WI38 (cell line): ENCODE measurements around the gene CKM.

Experiments used
- H3K4me3 ChIP-seq: 2 replicates; pipeline ENCODE4 v1.5.1; 2011; ENCODE audit warnings: low read depth, mild to moderate bottlenecking, control low read depth, low read length
- TF ChIP-seq, protein P1 (sequence below): IDR thresholded peaks from 2 replicates; pipeline ENCODE4 v1.5.1; 2012; ENCODE audit warnings: low read depth, mild to moderate bottlenecking, control low read depth, low read length

Gene CKM

DNA sequence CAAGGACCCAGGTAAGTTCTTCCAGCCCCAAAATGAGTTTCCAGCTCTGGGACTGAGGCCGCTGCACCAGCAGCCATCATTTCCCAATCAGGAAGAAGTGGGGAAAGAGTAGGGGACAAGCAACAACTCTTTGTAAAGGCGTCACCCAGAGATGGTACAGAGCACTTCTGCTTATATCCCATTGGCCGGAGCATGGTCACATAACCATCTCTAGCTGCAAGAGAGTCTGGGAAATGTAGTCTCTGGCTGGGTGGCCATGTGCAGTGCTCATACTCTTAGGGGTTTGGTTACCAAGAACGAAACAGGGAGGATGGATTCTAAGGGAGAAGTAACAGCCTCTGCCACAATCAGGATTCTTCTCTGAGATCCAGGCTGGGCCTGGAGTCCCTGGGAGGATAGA, 26.3 kb downstream of the CKM start:
- no peak overlapping the region for H3K4me3 ChIP-seq
- TF ChIP-seq, protein P1, sequence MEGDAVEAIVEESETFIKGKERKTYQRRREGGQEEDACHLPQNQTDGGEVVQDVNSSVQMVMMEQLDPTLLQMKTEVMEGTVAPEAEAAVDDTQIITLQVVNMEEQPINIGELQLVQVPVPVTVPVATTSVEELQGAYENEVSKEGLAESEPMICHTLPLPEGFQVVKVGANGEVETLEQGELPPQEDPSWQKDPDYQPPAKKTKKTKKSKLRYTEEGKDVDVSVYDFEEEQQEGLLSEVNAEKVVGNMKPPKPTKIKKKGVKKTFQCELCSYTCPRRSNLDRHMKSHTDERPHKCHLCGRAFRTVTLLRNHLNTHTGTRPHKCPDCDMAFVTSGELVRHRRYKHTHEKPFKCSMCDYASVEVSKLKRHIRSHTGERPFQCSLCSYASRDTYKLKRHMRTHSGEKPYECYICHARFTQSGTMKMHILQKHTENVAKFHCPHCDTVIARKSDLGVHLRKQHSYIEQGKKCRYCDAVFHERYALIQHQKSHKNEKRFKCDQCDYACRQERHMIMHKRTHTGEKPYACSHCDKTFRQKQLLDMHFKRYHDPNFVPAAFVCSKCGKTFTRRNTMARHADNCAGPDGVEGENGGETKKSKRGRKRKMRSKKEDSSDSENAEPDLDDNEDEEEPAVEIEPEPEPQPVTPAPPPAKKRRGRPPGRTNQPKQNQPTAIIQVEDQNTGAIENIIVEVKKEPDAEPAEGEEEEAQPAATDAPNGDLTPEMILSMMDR = no peak

DNA sequence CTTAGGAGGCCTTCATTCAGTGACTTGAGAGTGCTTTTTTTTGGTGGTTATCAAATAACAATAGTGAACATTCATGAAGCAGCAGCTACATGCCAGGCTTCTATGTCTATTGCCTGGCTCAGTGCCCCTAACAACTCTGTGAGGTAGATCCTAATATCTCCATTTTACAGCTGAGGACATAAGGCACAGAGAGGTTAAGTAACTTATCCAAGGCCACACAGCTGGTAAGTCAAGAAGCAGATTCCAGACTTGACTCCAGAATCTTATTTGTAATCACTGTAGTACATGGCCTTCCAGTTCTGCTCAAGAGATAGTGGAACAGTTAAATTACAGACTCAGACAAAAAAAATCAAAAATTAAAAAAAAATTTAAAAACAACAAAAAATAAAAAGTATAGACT, 26.8 kb downstream of the CKM start:
- H3K4me3 ChIP-seq = no peak overlapping the region
- TF ChIP-seq, protein P1 = no peak

DNA sequence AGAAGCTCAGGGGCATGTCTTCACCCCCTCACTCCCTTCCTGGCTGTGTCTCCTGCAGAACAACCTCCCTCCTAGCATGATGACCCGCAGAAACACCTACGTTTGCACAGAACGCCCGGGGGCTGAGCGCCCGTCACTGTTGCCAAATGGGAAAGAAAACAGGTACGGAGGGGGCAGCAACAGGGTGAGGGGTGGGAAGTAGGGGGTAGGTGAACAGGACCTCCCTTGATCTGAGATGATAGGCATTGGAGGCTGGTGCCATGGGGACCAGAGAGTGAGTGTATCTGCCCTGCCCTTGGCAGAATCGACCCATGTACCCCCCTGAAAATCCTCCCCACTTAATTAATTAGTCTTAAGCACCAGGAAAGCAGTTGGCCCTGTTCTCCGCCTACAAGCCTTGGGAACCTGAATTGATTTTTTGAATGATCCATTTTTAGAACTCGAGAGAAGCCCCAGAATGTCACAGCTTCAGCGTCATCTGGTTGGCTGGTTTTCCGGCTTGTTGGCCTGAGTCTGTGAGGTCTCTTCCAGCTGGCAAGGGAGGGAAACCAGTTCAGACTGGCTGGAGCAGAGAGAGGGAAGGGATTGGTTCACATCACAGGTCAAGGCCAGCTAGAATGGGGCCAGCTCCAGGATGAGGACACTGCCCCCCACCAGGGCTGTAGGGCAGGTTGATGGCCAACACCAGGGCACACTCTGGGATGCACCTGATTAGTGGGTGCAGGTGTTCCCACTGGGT, 28.2 kb downstream of the CKM start:
- TF ChIP-seq, protein P1 = no peak
- no peak overlapping the region for H3K4me3 ChIP-seq

DNA sequence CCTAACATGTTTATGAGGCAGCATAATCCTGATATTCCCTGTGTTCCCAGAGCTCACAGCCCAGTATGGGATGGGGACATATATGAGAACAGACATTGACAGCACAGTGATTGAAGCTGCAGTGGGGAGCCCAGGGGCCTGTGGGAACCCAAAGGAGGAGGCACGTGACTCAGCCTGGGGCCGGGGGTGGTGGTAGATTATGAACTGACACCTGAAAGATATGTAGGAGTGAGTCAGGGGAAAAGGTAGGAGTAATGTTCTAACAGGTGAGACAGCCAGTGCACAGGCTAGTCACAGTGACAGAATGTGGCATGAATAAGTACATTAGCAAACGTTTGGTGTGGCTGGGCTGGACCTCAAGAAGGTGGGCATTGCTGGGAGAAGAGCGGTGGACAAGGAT, 29.0 kb downstream of the CKM start:
- TF ChIP-seq, protein P1 = no peak
- H3K4me3 ChIP-seq = no peak overlapping the region

DNA sequence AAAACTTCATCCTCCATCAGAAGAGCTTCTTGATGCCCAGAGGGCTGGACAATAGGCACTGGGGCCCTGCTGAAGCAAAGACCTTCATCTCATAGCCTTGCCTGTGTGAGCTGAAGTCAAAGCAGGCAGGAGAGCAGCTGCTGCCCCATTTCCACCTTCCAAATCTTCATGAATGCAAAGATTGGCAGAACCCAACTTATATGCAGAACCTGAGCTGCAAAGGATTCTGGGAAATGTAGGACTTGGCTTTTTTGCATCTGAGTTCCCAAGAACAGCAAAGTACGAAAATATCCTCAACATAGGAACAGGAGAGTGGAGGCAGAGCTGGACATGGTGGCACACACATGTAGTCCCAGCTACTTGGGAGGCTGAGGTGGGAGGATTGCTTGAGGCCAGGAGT, 30.8 kb downstream of the CKM start:
- no peak overlapping the region for H3K4me3 ChIP-seq
- TF ChIP-seq, protein P1 = no peak

DNA sequence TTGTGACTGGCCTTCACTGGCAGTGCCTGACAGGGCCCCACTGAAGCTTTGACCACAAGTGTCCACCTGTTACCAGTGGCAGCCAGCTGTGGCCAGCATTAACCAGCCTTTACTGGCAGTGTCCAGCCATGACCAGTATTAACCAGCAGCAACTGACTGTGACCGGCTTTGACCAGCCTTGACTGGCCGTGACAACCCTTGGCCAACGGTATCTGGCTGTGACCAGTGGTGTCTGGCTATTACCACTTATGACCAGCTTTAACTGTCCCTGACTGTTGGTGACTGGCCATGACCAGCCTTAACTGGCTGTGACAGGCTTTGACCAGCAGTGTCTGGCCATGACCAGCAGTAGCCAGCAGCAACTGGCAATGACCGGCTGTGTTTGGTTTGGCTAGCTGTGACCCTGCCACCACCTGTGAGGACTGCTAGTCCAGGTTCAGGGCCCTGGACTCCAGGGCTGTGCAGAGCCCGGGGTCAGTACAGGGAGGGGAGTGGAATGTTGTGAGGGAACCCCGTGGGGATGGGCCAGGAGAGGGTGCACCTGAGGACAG, 32.2 kb downstream of the CKM start:
- TF ChIP-seq, protein P1 = no peak
- no peak overlapping the region for H3K4me3 ChIP-seq

DNA sequence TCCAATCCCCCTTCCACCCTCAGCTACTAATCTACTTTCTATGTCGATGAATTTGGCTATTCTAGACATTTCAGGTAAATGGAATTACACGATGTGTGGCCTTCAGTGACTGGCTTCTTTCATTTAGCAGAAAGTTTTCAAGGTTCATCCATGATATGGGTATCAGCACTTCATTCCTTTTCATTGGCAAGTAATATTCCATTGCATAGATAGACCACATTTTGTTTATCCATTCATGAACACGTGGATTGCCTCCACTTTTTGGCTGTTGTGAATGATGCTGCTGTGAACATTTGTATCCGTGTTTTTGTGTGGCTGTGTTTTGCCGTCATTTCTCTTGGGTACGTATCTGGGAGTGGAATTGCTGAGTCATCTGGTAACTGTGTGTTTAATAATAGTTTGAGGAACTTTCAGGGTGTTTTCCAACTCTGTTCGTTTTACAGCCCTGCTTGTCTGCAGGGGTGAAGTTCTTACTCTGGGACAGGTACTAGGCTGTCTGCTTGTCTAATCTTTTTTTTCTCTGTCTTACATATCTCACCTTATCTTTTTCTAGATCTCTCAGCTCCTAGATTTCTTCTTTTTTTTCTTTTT, 39.1 kb downstream of the CKM start:
- TF ChIP-seq, protein P1 = no peak
- no peak overlapping the region for H3K4me3 ChIP-seq
